Right lobe of liver (tissue), 4 donors: ENCODE measurements around the gene BTN3A1.

Experiments used
- POLR2A ChIP-seq: fragments of 450-650 bp; IDR thresholded peaks from one replicate; pipeline ENCODE4 v1.6.1; 2017; ENCODE audit warnings: antibody characterized with exemption, mild to moderate bottlenecking
- TF ChIP-seq, protein P1 (sequence below), 4 donors: fragments of 200-600 bp in 3 of 4; fragments of 450-650 bp in 1 of 4; IDR thresholded peaks; one replicate each; pipeline versions ENCODE4 v1.5.1 to v1.8.0; 2016 to 2022; ENCODE audit warnings: antibody characterized with exemption in 4 of 4, mild to moderate bottlenecking in 2 of 4
- donor health status: DM: no; HTN: no; CAD: no.
- donor health status: DM: no; HTN: no; CAD: no.
- donor health status: DM: no; HTN: yes; CAD: no.

GRCh38 chr6:26366504-26366903 lies 35.6 kb upstream of the BTN3A1 start:
- TF ChIP-seq, protein P1, sequence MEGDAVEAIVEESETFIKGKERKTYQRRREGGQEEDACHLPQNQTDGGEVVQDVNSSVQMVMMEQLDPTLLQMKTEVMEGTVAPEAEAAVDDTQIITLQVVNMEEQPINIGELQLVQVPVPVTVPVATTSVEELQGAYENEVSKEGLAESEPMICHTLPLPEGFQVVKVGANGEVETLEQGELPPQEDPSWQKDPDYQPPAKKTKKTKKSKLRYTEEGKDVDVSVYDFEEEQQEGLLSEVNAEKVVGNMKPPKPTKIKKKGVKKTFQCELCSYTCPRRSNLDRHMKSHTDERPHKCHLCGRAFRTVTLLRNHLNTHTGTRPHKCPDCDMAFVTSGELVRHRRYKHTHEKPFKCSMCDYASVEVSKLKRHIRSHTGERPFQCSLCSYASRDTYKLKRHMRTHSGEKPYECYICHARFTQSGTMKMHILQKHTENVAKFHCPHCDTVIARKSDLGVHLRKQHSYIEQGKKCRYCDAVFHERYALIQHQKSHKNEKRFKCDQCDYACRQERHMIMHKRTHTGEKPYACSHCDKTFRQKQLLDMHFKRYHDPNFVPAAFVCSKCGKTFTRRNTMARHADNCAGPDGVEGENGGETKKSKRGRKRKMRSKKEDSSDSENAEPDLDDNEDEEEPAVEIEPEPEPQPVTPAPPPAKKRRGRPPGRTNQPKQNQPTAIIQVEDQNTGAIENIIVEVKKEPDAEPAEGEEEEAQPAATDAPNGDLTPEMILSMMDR (IDR thresholded peaks at IDR 0.05) = no peak
- no peak for TF ChIP-seq POLR2A
